GM13976 (cell line): ENCODE measurements around the gene CADM2.

ENCODE experiments used
- DNase-seq: peaks from one replicate; pipeline ENCODE4 v3.0.0; 2012; ENCODE audit warnings: low spot score
- in situ Hi-C: fragments of 300-500 bp; cut with MboI; formaldehyde crosslinking; loops from one replicate; pipeline ENCODE4 v1.12.0; 2022; ENCODE audit warnings: low sequenced_read_pairs, mixed read lengths, inconsistent platforms; ENCODE audit not compliant: unreplicated experiment
- TF ChIP-seq, protein P1 (sequence below): IDR thresholded peaks from 2 replicates; pipeline ENCODE4 v1.5.1; 2012; ENCODE audit warnings: borderline replicate concordance, mild to moderate bottlenecking; ENCODE audit not compliant: insufficient read depth; ENCODE audit errors: extremely low read depth, missing control alignments, control extremely low read depth

The CADM2 gene

DNA sequence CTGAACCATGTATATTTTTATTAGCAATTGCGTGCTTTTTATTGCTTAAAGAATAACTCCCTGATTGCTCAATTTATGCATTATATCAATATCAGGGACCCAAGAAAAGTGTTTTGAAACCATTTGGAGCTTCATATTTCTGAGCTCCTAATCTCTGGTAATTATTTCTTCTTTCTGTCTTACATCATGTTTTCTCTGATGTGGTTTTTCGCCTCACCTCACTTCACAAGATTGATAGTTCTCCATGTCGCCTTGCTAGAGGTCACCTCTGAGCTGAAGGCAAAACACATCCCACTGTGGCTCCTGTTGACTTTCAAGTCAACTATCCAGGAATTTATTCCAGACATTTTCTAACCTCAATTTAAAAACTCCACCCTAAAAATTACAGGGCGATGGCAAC lies 837.4 kb downstream of the CADM2 start:
- no peak for DNase-seq
- TF ChIP-seq, protein P1, sequence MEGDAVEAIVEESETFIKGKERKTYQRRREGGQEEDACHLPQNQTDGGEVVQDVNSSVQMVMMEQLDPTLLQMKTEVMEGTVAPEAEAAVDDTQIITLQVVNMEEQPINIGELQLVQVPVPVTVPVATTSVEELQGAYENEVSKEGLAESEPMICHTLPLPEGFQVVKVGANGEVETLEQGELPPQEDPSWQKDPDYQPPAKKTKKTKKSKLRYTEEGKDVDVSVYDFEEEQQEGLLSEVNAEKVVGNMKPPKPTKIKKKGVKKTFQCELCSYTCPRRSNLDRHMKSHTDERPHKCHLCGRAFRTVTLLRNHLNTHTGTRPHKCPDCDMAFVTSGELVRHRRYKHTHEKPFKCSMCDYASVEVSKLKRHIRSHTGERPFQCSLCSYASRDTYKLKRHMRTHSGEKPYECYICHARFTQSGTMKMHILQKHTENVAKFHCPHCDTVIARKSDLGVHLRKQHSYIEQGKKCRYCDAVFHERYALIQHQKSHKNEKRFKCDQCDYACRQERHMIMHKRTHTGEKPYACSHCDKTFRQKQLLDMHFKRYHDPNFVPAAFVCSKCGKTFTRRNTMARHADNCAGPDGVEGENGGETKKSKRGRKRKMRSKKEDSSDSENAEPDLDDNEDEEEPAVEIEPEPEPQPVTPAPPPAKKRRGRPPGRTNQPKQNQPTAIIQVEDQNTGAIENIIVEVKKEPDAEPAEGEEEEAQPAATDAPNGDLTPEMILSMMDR, result no peak
- in situ Hi-C loops, result no loop called here

DNA sequence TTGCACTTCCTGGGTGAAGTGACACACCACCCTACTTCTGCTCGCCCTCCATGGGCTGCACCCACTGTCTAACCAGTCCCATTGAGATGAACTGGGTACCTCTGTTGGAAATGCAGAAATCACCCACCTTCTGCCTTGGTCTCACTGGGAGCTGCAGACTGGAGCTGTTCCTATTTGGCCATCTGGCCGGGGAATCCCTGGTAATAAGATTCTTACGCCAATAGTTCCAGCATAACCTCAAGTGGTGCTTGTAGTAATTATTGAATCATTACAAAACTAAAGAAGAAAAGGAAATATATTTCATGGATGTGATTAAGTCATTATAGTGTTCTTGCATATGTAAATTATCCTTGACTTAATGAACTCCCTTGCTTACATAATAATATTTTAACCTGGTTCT lies 841.9 kb downstream of the CADM2 start:
- in situ Hi-C loops, result no loop called here
- TF ChIP-seq, protein P1, result no peak
- DNase-seq, result no peak

DNA sequence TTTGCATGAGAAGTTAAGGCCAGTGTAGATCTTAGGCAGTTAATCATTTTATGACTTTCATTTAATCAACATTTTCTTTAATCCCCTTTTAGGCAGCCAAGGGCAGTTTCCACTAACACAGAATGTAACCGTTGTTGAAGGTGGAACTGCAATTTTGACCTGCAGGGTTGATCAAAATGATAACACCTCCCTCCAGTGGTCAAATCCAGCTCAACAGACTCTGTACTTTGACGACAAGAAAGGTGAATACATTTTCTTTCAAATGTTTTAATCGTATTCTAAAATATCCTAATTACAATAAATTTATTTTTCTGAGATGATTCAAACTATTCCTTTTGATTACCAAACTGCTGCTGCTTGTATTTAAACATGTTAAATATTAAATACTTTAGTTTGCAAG lies 843.2 kb downstream of the CADM2 start:
- DNase-seq, result no peak
- in situ Hi-C loops, result no loop called here
- TF ChIP-seq, protein P1, result no peak

DNA sequence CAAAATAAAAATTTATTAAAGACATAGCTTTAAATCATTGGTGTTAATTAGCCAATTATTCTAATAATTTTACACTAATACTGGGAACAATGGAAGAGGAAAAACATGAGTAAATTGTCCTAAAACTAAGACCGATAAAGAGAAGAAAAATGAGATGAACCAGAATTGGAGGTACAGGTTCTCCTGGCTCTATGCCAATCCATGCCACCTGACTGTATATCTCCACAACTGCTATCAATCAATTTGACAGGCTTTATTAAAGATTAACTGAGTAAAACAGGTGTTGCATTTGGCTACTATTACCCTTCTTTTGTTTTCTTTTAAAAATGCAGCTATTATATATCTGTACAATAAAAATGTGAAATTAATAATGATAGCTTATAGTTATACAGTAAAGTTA lies 850.0 kb downstream of the CADM2 start:
- in situ Hi-C loops, result no loop called here
- no peak for DNase-seq
- TF ChIP-seq, protein P1, result no peak

DNA sequence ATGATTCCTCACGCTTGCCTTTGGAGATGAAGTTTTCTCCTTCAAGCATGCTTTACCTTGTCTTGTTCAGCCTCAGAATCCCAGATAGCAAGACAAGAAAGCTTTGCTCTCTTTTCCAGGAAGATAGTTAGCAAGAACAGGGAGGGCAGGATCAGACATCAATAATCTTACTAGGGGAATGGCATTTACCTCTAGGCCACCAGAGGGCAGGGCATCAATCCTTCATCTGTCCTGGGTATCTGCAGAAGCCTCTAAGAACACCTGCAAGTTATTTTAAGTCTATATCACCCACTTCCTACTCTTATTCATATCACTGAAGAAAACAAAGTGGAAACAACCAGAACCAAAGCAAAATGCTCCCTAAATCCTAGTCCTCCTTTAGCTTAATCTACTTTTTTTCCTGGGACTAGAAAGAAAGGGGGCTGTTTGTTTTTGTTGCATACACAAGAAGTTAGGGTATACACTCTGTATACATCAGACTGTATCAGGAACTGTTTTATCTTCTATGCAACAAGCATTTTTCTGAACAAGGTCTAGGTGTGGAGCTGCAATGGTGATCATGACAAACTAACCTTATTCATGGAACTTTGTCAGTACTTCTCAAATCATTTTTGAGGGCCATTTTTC lies 862.5 kb downstream of the CADM2 start:
- in situ Hi-C loops, result no loop called here
- TF ChIP-seq, protein P1, result peak; percentile 43
- DNase-seq, result peak; percentile 1

DNA sequence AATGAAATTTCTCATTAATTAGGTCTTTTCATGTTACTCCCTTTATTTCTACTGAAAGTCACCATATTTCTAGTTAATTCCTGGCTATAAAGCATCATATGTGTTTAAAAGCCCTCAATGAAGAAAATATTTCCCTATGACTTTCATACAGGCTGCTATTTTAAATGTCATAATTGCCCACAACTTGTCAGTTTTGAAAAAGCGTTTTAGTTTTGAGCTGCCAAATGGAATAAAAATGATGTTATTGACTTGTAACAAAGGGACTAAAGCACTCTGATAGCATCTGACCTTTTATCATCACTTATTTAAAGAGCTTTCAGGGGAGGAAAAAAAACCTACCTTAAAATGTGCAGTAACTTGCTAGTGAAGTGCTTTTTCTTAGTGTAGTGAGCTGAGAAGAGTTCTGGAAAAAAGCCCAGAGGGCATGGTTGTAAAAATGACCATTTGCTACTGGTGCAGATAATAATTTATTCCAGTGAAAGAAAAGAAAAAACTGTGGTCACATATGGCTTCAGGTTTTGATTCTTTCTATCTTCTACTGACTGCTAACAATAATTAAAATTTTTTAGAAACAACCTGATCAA lies 877.2 kb downstream of the CADM2 start:
- in situ Hi-C loops, result no loop called here
- TF ChIP-seq, protein P1, result no peak
- DNase-seq, result no peak
